Pancreas (tissue), 10 donors: ENCODE results near the gene TLCD3B. TPM values are rescaled to one million over a fixed set of nuclear protein-coding genes. Genes with fewer than 3 reads are reported as not detected.

ENCODE experiments used
- ATAC-seq, 4 donors: fragments of 200-7000 bp; cut with Tn5 transposase; one replicate each; pipeline versions ENCODE4 v1.8.0 to v1.9.1; 2020; ENCODE audit warnings: mild to moderate bottlenecking in 4 of 4, moderate library complexity in 4 of 4
- DNase-seq, 6 donors: peaks; one replicate each; pipeline ENCODE4 v3.0.0-alpha.2; 2020
- FAIRE-seq: peaks from 2 replicates; lab custom pipeline; 2012; peaks lifted over from hg19 to GRCh38; lab: Jason Lieb, UNC
- H3K27ac ChIP-seq, 4 donors: fragments of 200-600 bp; sonication (generic); 1 replicate in 3 of 4; 2 replicates in 1 of 4; pipeline versions ENCODE4 v1.5.0 to v1.8.0; 2020
- H3K27me3 ChIP-seq, 4 donors: fragments of 200-600 bp; one replicate each; pipeline ENCODE4 v1.8.0; 2021
- H3K36me3 ChIP-seq, 3 donors: fragments of 200-600 bp; sonication (generic) in 1 of 3; one replicate each; pipeline versions ENCODE4 v1.5.0 to v1.8.0; 2020 to 2021
- H3K4me1 ChIP-seq, 3 donors: fragments of 200-600 bp; one replicate each; pipeline ENCODE4 v1.8.0; 2021
- H3K4me3 ChIP-seq, 4 donors: fragments of 200-600 bp; sonication (generic) in 2 of 4; one replicate each; pipeline versions ENCODE4 v1.5.0 to v1.8.0; 2020 to 2021
- H3K9me3 ChIP-seq, 4 donors: fragments of 200-600 bp; one replicate each; pipeline ENCODE4 v1.8.0; 2021
- CTCF ChIP-seq, 4 donors: fragments of 200-600 bp; sonication (generic) in 3 of 4; IDR thresholded peaks; one replicate each; pipeline versions ENCODE4 v1.5.0 to v1.8.0; 2021; ENCODE audit warnings: antibody characterized with exemption in 4 of 4
- WGBS, 2 donors: extraction: QIAGEN DNeasy Blood & Tissue Kit; methylation state at CpG; one replicate each; pipeline ENCODE4 v1.1.7; 2013; 5-methylcytosine and 5-hydroxymethylcytosine counted together
- intact Hi-C, 3 donors: fragments of 100-400 bp; cut with DNase I; formaldehyde crosslinking; loops; one replicate each; pipeline versions ENCODE4 v1.11.1 to v1.14.2; 2022
- polyA plus RNA-seq, 2 donors: library from polyadenylated mRNA; stranded (reverse); fragments of 200-250 nt; gene quantifications; one replicate each; pipeline ENCODE4 v1.2.3, GENCODE V29; 2013
- total RNA-seq, 6 donors: library from RNA; stranded (reverse); fragmentation: NEBNext Ultra II Directional in 4 of 6; extraction: Animal tissue kit (Norgen Biotek cat#: 25700) in 4 of 6; gene quantifications; one replicate each; pipeline versions ENCODE4 v1.2.1 to v1.2.4, GENCODE V29; 2021 to 2023
- donor health status: healthy with polysubstance abuse.
- donor health status: DM: no; HTN: no; CAD: no; lungs with moderate emphysema.
- donor health status: DM: no; HTN: no; CAD: no.
- donor health status: control.
- donor health status: control.
- donor health status: Bipolar disorder and iron deficiency.
- donor health status: DM: yes; HTN: yes; CAD: no.
- donor health status: DM: no; HTN: no; CAD: no.
- donor health status: DM: no; HTN: no; CAD: no.
- donor health status: DM: yes; HTN: yes; CAD: no.

Gene TLCD3B
- total and polyA plus RNA-seq, 8 donors = 0.20 to 2.1 (median 0.28) TPM; not detected in 3

- peak overlapping the region; percentile 70 to 99 (median 96) for H3K4me3 ChIP-seq
- FAIRE-seq = no peak
- peak overlapping the region; percentile 78 to 93 (median 84) for H3K27ac ChIP-seq
- no peaks in the 10 kb centered on the region for H3K9me3 ChIP-seq
- whole genome bisulfite sequencing, 2 donors = 1% methylated on average over 33 of the region's 33 CpGs
- ATAC-seq = peak; percentile 25 to 33 (median 30)
- DNase-seq = peak in 2 of 6 donors; percentile 57 to 73
- peaks cover 9 to 22% (median 11%) of the 10 kb centered on the region in 3 donors for H3K4me1 ChIP-seq
- TF ChIP-seq CTCF (IDR thresholded peaks at IDR 0.05) = no peak
- H3K27me3 ChIP-seq = no peaks in the 10 kb centered on the region
- intact Hi-C loops = no loop called here
- peaks cover 0 to 5% (median 0%) of the 10 kb centered on the region in 3 donors for H3K36me3 ChIP-seq
Observed at GRCh38 chr16:30076276-30076791, 45.3 kb upstream of the TLCD3B start.

DNA sequence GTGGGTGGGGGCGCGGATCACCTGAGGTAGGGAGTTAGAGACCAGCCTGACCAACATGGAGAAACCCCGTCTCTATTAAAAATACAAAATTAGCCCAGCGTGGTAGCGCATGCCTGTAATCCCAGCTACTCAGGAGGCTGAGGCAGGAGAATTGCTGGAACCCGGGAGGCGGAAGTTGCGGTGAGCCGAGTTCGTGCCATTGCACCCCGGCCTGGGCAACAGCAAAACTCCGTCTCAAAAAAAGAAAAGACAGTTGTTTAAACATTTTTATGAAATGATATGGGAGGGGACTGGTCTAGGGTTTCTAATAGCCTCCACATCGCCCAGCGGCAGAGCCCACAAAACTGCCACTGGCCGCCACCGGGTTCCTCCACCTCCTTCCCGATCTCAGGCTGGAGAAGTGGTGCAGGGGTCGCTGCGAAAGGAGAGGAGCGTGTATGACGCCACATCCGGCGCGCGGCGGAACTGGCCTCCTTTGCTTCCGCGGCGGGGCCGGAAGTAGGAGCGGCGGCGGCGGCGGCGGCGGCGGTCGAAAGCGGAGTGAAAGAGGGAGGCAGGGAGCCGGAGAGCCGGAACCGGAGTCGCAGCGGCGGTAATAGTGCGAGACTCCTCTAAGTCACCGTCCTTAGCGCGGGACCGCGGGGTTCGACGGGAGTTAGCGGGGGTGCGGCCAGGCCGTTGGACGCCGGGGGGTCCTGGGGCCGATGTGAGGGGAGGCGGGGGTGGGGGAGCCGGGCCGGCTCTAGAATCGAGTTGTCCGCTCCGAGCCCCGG, 44.6 kb upstream of the TLCD3B start, which contains the start of gene PPP4C:
Gene PPP4C, plus strand, starts transcription at position 492 of the 773 bp plus-strand sequence. CDS start 384 bp downstream, outside the sequence.
- H3K27ac ChIP-seq = peak within 1 kb of the TSS; percentile 78 to 93 (median 84)
- 2% methylated on average over 56 to 67 of the region's 67 CpGs for WGBS, 2 donors

DNA sequence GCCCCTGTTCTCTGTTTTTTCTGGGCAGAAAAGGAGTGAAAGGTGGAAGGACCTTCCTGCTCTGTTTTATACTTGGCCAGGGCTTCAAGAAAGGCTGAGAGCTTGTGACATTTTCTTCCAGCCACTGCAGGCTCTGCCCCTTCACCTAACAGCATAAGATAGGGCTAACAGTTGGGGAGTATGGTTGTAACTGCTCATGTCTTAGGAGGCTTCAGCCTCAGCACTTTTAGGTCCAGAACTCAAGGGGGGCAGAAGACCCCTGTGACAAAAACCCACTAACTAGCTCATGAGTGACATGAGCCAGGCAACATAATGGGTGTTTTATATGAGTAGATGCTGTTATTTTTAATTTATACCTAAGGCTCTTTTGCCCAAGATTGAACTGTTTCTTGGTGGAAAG, 39.4 kb upstream of the TLCD3B start:
- TF ChIP-seq CTCF (IDR thresholded peaks at IDR 0.05) = no peak
- H3K4me1 ChIP-seq = peaks cover 0 to 13% (median 12%) of the 10 kb centered on the region in 3 donors
- intact Hi-C loops = no loop called here
- peaks cover 18 to 40% (median 34%) of the 10 kb centered on the region in 3 donors for H3K36me3 ChIP-seq
- no peaks in the 10 kb centered on the region for H3K27me3 ChIP-seq
- H3K9me3 ChIP-seq = no peaks in the 10 kb centered on the region
- no peak overlapping the region for H3K27ac ChIP-seq
- ATAC-seq (no peak), FAIRE-seq (no peak), DNase-seq (no peak)
- no peak overlapping the region for H3K4me3 ChIP-seq

More for the DNA sequence above, 44.6 kb upstream of the TLCD3B start, which contains the start of gene PPP4C:
- ATAC-seq (peak; percentile 93 to 98 (median 96)), DNase-seq (peak; percentile 83 to 95 (median 88)), FAIRE-seq (no peak)
- Histone ChIP-seq H3K4me3 (peak within 1 kb of the TSS; percentile 70 to 99 (median 96)), H3K36me3 (peaks cover 0 to 5% (median 3%) of the 10 kb centered on the region in 3 donors), H3K9me3 (no peaks in the 10 kb centered on the region), H3K27me3 (no peaks in the 10 kb centered on the region), H3K4me1 (peaks cover 7 to 20% (median 9%) of the 10 kb centered on the region in 3 donors)
- intact Hi-C loops = no loop called here
- no peak for TF ChIP-seq CTCF (IDR thresholded peaks at IDR 0.05)

DNA sequence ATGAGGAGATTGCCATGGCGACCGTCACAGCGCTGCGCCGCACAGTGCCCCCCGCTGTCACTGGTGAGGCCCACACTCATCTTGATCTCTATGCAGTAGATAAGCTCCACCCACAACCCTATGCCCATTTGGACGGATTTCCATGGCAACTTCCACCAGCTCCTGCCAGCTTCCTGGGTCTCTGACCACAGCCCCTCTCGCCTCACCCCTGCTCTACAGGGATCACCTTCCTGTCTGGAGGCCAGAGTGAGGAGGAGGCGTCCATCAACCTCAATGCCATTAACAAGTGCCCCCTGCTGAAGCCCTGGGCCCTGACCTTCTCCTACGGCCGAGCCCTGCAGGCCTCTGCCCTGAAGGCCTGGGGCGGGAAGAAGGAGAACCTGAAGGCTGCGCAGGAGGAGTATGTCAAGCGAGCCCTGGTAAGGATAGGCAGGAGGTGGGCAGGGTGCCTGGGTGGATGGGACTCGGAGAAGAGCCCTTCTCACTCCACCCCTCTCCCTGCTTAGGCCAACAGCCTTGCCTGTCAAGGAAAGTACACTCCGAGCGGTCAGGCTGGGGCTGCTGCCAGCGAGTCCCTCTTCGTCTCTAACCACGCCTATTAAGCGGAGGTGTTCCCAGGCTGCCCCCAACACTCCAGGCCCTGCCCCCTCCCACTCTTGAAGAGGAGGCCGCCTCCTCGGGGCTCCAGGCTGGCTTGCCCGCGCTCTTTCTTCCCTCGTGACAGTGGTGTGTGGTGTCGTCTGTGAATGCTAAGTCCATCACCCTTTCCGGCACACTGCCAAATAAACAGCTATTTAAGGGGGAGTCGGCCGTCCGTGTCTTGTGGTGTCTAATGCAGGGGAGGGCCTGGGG, 38.8 kb upstream of the TLCD3B start:
- Histone ChIP-seq H3K9me3 (no peaks in the 10 kb centered on the region), H3K4me1 (peaks cover 0 to 13% (median 8%) of the 10 kb centered on the region in 3 donors), H3K4me3 (no peak overlapping the region), H3K27ac (no peak overlapping the region), H3K27me3 (no peaks in the 10 kb centered on the region), H3K36me3 (peaks cover 18 to 40% (median 34%) of the 10 kb centered on the region in 3 donors)
- no peak for TF ChIP-seq CTCF (IDR thresholded peaks at IDR 0.05)
- no peak for FAIRE-seq
- no peak for ATAC-seq
- intact Hi-C loops = no loop called here
- peak in 2 of 6 donors; percentile 16 to 63 for DNase-seq
- WGBS, 2 donors = 83 to 87% methylated on average over 30 to 31 of the region's 31 CpGs
